GM12878 (cell line): Measurements from ENCODE around the gene CHID1. TPM values are rescaled to one million over a fixed set of nuclear protein-coding genes. Genes with fewer than 3 reads are reported as not detected.

Source experiments
- ATAC-seq: fragments of 200-7000 bp; cut with Tn5 transposase; 3 replicates; pipeline ENCODE4 v1.9.1; 2020; ENCODE audit warnings: mild to moderate bottlenecking, moderate library complexity
- BruUV-seq: library from RNA; stranded (reverse); fragments of 400-500 nt; replicated peaks from 2 replicates; lab custom pipeline; 2021; lab: Mats Ljungman, UMichigan
- CTCF ChIA-PET: fragments of 300-600 bp; sonication (Branson Sonifier 250); formaldehyde crosslinking; extraction: SDS; loops from one replicate; lab custom pipeline; 2021; ENCODE audit warnings: inconsistent platforms; lab: Yijun Ruan, JAX
- POLR2A ChIA-PET: fragments of 350-600 bp; formaldehyde crosslinking; extraction: SDS; loops from one replicate; lab custom pipeline; 2021; ENCODE audit warnings: inconsistent platforms; lab: Charles Lee
- RAD21 ChIA-PET: fragments of 300-600 bp; sonication (Branson Sonifier 250); formaldehyde crosslinking; loops from one replicate; lab custom pipeline; 2023; ENCODE audit warnings: antibody characterized with exemption; ENCODE audit not compliant: unreplicated experiment; lab: Charles Lee
- SMC1A ChIA-PET: fragments of 300-600 bp; sonication (Branson Sonifier 250); formaldehyde crosslinking; loops from one replicate; lab custom pipeline; 2023; ENCODE audit not compliant: unreplicated experiment, uncharacterized antibody; lab: Charles Lee
- DNase-seq: peaks from one replicate; pipeline ENCODE4 v3.0.0-alpha.2; 2011; ENCODE audit warnings: low read depth, low spot score
- FAIRE-seq: peaks from 3 replicates; lab custom pipeline; 2011; peaks lifted over from hg19 to GRCh38; lab: Jason Lieb, UNC
- H2AFZ ChIP-seq: 2 replicates; pipeline ENCODE4 v1.6.0; 2011; ENCODE audit warnings: low read depth, low read length, control low read depth; ENCODE audit not compliant: control insufficient read depth
- H3K27ac ChIP-seq: 2 replicates; pipeline ENCODE4 v1.5.1; 2011; ENCODE audit warnings: control low read depth; ENCODE audit not compliant: control insufficient read depth, insufficient read depth
- H3K27me3 ChIP-seq, 2 experiments: replicated peaks in 1 of 2; 2 replicates each; pipeline versions ENCODE4 v1.6.0 to v1.6.1; 2011; ENCODE audit warnings: low read length in 1 of 2; ENCODE audit not compliant: control insufficient read depth in 2 of 2, insufficient read depth in 2 of 2
- H3K36me3 ChIP-seq, 2 experiments: 2 replicates each; pipeline ENCODE4 v1.5.1; 2011; ENCODE audit warnings: low read length in 1 of 2; ENCODE audit not compliant: control insufficient read depth in 2 of 2, insufficient read depth in 2 of 2
- H3K4me1 ChIP-seq: 2 replicates; pipeline ENCODE4 v1.6.1; 2011; ENCODE audit warnings: mild to moderate bottlenecking, low read length, moderate library complexity, mixed read lengths; ENCODE audit not compliant: control insufficient read depth, insufficient read depth
- H3K4me2 ChIP-seq: 2 replicates; pipeline ENCODE4 v1.6.0; 2011; ENCODE audit warnings: control low read depth; ENCODE audit not compliant: control insufficient read depth, insufficient read depth
- H3K4me3 ChIP-seq: fragments of 200-600 bp; sonication (generic); 2 replicates; pipeline ENCODE4 v1.5.1; 2016
- H3K79me2 ChIP-seq: 2 replicates; pipeline ENCODE4 v1.6.0; 2011; ENCODE audit warnings: low read length; ENCODE audit not compliant: control insufficient read depth, insufficient read depth
- H3K9ac ChIP-seq: 2 replicates; pipeline ENCODE4 v1.8.0; 2011; ENCODE audit warnings: low read length, control low read depth, mixed read lengths; ENCODE audit not compliant: control insufficient read depth, insufficient read depth
- H3K9me3 ChIP-seq: replicated peaks from 3 replicates; pipeline ENCODE4 v1.5.1; 2011; ENCODE audit warnings: mild to moderate bottlenecking, low read length; ENCODE audit not compliant: control insufficient read depth, insufficient read depth
- H4K20me1 ChIP-seq: 2 replicates; pipeline ENCODE4 v1.6.0; 2011; ENCODE audit not compliant: control insufficient read depth, insufficient read depth
- BCL3 ChIP-seq: IDR thresholded peaks from 2 replicates; pipeline ENCODE4 v1.6.1; 2011; ENCODE audit warnings: borderline replicate concordance, low read depth, mild to moderate bottlenecking, moderate library complexity, low read length; ENCODE audit not compliant: insufficient read depth, poor library complexity, severe bottlenecking
- BRCA1 ChIP-seq: IDR thresholded peaks from 2 replicates; pipeline ENCODE4 v1.6.1; 2011; ENCODE audit warnings: low read depth, low read length, improper control_type of control experiment
- CEBPB ChIP-seq, 2 experiments: fragments of 150-350 bp in 1 of 2; IDR thresholded peaks; 2 replicates each; pipeline ENCODE4 v1.6.1; 2012 to 2014; ENCODE audit warnings: low read depth in 2 of 2, low read length in 2 of 2, borderline replicate concordance in 1 of 2, inconsistent platforms in 1 of 2
- CHD4 ChIP-seq: fragments of 200-600 bp; sonication (generic); IDR thresholded peaks from 2 replicates; pipeline ENCODE4 v1.6.1; 2016; ENCODE audit warnings: mild to moderate bottlenecking
- ESRRA ChIP-seq: IDR thresholded peaks from 2 replicates; pipeline ENCODE4 v1.6.1; 2012; ENCODE audit warnings: mild to moderate bottlenecking, low read length, improper control_type of control experiment
- HDAC6 ChIP-seq: fragments of 200-600 bp; sonication (generic); IDR thresholded peaks from one replicate; pipeline ENCODE4 v1.8.0; 2017; ENCODE audit warnings: antibody characterized with exemption; ENCODE audit not compliant: unreplicated experiment
- MEF2A ChIP-seq: IDR thresholded peaks from 2 replicates; pipeline ENCODE4 v1.6.1; 2011; ENCODE audit warnings: low read depth, mild to moderate bottlenecking, low read length, moderate library complexity; ENCODE audit not compliant: insufficient read depth
- NFXL1 ChIP-seq: fragments of 450-650 bp; IDR thresholded peaks from 2 replicates; pipeline ENCODE4 v1.6.1; 2017; ENCODE audit warnings: antibody characterized with exemption, mild to moderate bottlenecking, borderline replicate concordance
- POLR2AphosphoS2 ChIP-seq: IDR thresholded peaks from 2 replicates; pipeline ENCODE4 v1.6.1; 2011; ENCODE audit warnings: low read depth, mild to moderate bottlenecking, low read length, improper control_type of control experiment, moderate library complexity
- ZNF207 ChIP-seq: fragments of 450-650 bp; IDR thresholded peaks from 2 replicates; pipeline ENCODE4 v1.6.1; 2014; ENCODE audit warnings: antibody characterized with exemption, mild to moderate bottlenecking, borderline replicate concordance
- ZNF687 ChIP-seq: fragments of 450-650 bp; IDR thresholded peaks from 2 replicates; pipeline ENCODE4 v1.6.1; 2017; ENCODE audit warnings: mild to moderate bottlenecking, moderate library complexity
- WGBS: methylation state at CpG from one replicate; pipeline ENCODE4 v1.1.6; 2016; ENCODE audit warnings: low lambda C conversion rate; ENCODE audit not compliant: insufficient replicate concordance, insufficient coverage; ENCODE audit errors: missing lambda C conversion rate; 5-methylcytosine and 5-hydroxymethylcytosine counted together
- in situ Hi-C: fragments of 300-500 bp; cut with MboI; formaldehyde crosslinking; loops from 9 replicates; pipeline ENCODE4 v1.14.3; 2018; ENCODE audit warnings: mixed read lengths
- intact Hi-C: fragments of 100-400 bp; cut with micrococcal nuclease; formaldehyde crosslinking; loops from one replicate; pipeline ENCODE4 v1.14.2; 2022; ENCODE audit not compliant: unreplicated experiment
- polyA plus RNA-seq, 11 experiments: library from polyadenylated mRNA; depleted of rRNA in 4 of 11; unstranded in 6 of 11; stranded (reverse) in 5 of 11; fragments of >200 nt; fragmentation: Nextera tagmentation in 4 of 11; fragmentation: Illumina TruSeq in 1 of 11; extraction: Ambion mirVana in 4 of 11; extraction: Trizol in 1 of 11; gene quantifications; 1 replicate in 1 of 11; 2 replicates in 10 of 11; pipeline versions ENCODE4 v1.2.1 to v1.2.3, GENCODE V29; 2011 to 2016; ENCODE audit warnings: inconsistent platforms in 2 of 11, missing spikeins in 2 of 11, low read depth in 1 of 11
- total RNA-seq, 4 experiments: library from RNA; depleted of rRNA in 3 of 4; stranded (reverse); fragments of >200 nt in 3 of 4; fragmentation: Illumina TruSeq in 1 of 4; extraction: Trizol in 1 of 4; gene quantifications; 2 replicates each; pipeline versions ENCODE4 v1.2.1 to v1.2.3, GENCODE V29; 2013 to 2021
- TF ChIP-seq, protein P1 (sequence below): IDR thresholded peaks from 2 replicates; pipeline ENCODE4 v1.6.1; 2011; ENCODE audit warnings: low read depth, low read length, improper control_type of control experiment, borderline replicate concordance

Gene CHID1
- total and polyA plus RNA-seq, 10 of the 15 experiments (the other 5 are each of a cell fraction or from before 2014, with no cell fraction given), result 4.8 to 75.2 (median 30.1) TPM

GRCh38 chr11:910044-910588, 494 bp downstream of the CHID1 start (continued):
- no peak for TF ChIP-seq CHD4
- TF ChIP-seq CEBPB (IDR thresholded peaks at IDR 0.05; ENCODE audit: borderline replicate concordance in 1 of 2, low read depth in 2 of 2, low read length in 2 of 2), result no peak
- TF ChIP-seq, all 136 proteins: peak for 6

DNA sequence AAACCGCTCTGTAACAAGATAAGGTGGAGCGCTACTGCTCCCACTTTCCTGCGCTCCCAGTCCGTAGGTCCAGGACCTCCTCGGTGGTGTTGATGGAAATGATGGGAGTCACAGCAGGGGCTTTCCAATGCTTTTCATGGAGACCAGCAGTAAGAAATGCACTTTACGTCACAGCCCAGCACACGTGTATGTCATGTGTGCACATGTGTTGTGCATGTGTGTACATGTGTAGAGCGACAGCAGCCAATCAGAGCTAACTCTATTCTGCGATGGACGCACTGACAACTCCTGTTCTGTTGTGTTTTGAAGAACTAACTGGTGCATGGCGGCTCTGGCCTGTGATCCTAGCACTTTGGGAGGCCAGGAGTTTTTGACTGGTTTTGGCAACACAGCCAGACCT, 1.2 kb downstream of the CHID1 start:
- ATAC-seq, result no peak
- Histone ChIP-seq H3K36me3 (no peaks in the 10 kb centered on the region), H3K27ac (no peak overlapping the region), H3K79me2 (peaks cover 19% of the 10 kb centered on the region), H3K4me1 (peaks cover 23% of the 10 kb centered on the region), H3K9me3 (no peaks in the 10 kb centered on the region), H3K27me3 (no peaks in the 10 kb centered on the region), H4K20me1 (no peaks in the 10 kb centered on the region), H2AFZ (no peak overlapping the region), H3K4me2 (peak overlapping the region; percentile 81), H3K4me3 (peak overlapping the region; percentile 100; the same call in 1 of the 2 replicates), H3K9ac (peak overlapping the region; percentile 77; the same call in 1 of the 2 replicates)
- no peak for DNase-seq
- intact Hi-C loops (no loop called here), in situ Hi-C loops (no loop called here)
- SMC1A ChIA-PET, result no interaction called here
- RAD21 ChIA-PET, result no interaction called here
- TF ChIP-seq NFXL1, result no peak
- TF ChIP-seq POLR2AphosphoS2, result no peak
- no peak for TF ChIP-seq ESRRA
- no peak for TF ChIP-seq MEF2A
- TF ChIP-seq BCL3, result no peak
- no peak for TF ChIP-seq ZNF207
- TF ChIP-seq BRCA1, result no peak
- TF ChIP-seq, protein P1, sequence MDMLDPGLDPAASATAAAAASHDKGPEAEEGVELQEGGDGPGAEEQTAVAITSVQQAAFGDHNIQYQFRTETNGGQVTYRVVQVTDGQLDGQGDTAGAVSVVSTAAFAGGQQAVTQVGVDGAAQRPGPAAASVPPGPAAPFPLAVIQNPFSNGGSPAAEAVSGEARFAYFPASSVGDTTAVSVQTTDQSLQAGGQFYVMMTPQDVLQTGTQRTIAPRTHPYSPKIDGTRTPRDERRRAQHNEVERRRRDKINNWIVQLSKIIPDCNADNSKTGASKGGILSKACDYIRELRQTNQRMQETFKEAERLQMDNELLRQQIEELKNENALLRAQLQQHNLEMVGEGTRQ, result no peak
- TF ChIP-seq ZNF687, result no peak
- TF ChIP-seq HDAC6, result no peak
- FAIRE-seq, result no peak
- 88% methylated on average over 11 of the region's 11 CpGs for WGBS
- no TSS peak for BruUV-seq
- POLR2A ChIA-PET, result interaction anchor here (0.7 to 1.3 kb wide), 4 partner anchors 16 to 704 kb away, joined by 3 to 7 read pairs (median 4); partner anchors contain the start of gene IRF7
- CTCF ChIA-PET, result no interaction called here
